Mucosa of rectum (tissue), 2 donors: Measurements from ENCODE around the gene TEAD1.

Source experiments
- H3K27ac ChIP-seq, 2 donors: one replicate each; pipeline ENCODE4 v1.7.0; 2013; ENCODE audit warnings: inconsistent platforms in 2 of 2, low read depth in 2 of 2, low read length in 2 of 2
- H3K27me3 ChIP-seq, 2 donors: one replicate each; pipeline ENCODE4 v1.7.0; 2013; ENCODE audit warnings: low read length in 2 of 2; ENCODE audit not compliant: control insufficient read depth in 2 of 2, insufficient read depth in 2 of 2
- H3K36me3 ChIP-seq, 2 donors: one replicate each; pipeline ENCODE4 v1.7.0; 2013; ENCODE audit warnings: low read length in 2 of 2; ENCODE audit not compliant: control insufficient read depth in 2 of 2, insufficient read depth in 2 of 2
- H3K4me1 ChIP-seq, 2 donors: one replicate each; pipeline ENCODE4 v1.7.0; 2013; ENCODE audit warnings: low read length in 2 of 2, mild to moderate bottlenecking in 1 of 2; ENCODE audit not compliant: control insufficient read depth in 2 of 2, insufficient read depth in 2 of 2
- H3K4me3 ChIP-seq, 2 donors: one replicate each; pipeline ENCODE4 v1.7.0; 2013; ENCODE audit warnings: low read length in 2 of 2
- H3K9ac ChIP-seq, 2 donors: one replicate each; pipeline ENCODE4 v1.7.0; 2013; ENCODE audit warnings: low read length in 2 of 2, low read depth in 1 of 2, mild to moderate bottlenecking in 1 of 2
- H3K9me3 ChIP-seq, 2 donors: one replicate each; pipeline ENCODE4 v1.7.0; 2013; ENCODE audit warnings: low read length in 2 of 2; ENCODE audit not compliant: control insufficient read depth in 2 of 2
- donor health status: healthy.
- donor health status: Normal muscosa, but diverticular disease.

Gene TEAD1

GRCh38 chr11:12684315-12684714 lies 10.1 kb downstream of the TEAD1 start:
- H3K27me3 ChIP-seq: no peaks in the 10 kb centered on the region
- H3K27ac ChIP-seq: peak overlapping the region; percentile 78 to 84
- H3K36me3 ChIP-seq: no peaks in the 10 kb centered on the region
- H3K9ac ChIP-seq: peak overlapping the region in 1 of 2 donors; percentile 0
- H3K9me3 ChIP-seq: no peaks in the 10 kb centered on the region
- H3K4me1 ChIP-seq: peaks cover 20 to 44% of the 10 kb centered on the region in 2 donors
- no peak overlapping the region for H3K4me3 ChIP-seq

DNA sequence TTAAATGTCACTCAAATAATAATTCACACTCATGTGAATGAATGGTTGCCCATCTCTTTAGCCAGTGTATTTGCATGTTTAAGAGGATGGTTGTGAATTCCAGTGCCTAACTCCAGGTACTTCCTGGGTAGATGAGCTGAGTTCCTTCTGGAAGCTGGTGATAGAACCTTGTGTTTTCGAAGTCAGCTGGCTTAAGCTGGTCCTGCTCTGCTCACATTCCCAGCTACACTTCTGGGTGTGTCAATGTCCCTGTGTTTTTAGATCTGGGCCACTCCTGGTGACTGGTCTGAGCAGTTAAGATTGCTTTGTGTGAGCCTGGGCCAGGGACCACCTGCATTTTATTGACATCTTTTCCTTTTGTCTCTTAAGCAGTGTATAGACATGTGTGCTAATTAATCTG lies 10.6 kb downstream of the TEAD1 start:
- H3K4me3 ChIP-seq: no peak overlapping the region
- H3K4me1 ChIP-seq: peaks cover 18 to 42% of the 10 kb centered on the region in 2 donors
- H3K9me3 ChIP-seq: no peaks in the 10 kb centered on the region
- H3K27ac ChIP-seq: peak overlapping the region; percentile 78 to 84
- peak overlapping the region; percentile 40 to 42 for H3K9ac ChIP-seq
- H3K27me3 ChIP-seq: no peaks in the 10 kb centered on the region
- H3K36me3 ChIP-seq: no peaks in the 10 kb centered on the region

GRCh38 chr11:12685229-12685628 lies 11.0 kb downstream of the TEAD1 start:
- peak overlapping the region; percentile 78 to 84 for H3K27ac ChIP-seq
- no peaks in the 10 kb centered on the region for H3K27me3 ChIP-seq
- peaks cover 18 to 39% of the 10 kb centered on the region in 2 donors for H3K4me1 ChIP-seq
- peak overlapping the region; percentile 40 to 42 for H3K9ac ChIP-seq
- H3K4me3 ChIP-seq: no peak overlapping the region
- no peaks in the 10 kb centered on the region for H3K9me3 ChIP-seq
- H3K36me3 ChIP-seq: no peaks in the 10 kb centered on the region

GRCh38 chr11:12686246-12687060 lies 12.2 kb downstream of the TEAD1 start:
- H3K27ac ChIP-seq: peak overlapping the region; percentile 29 to 84
- H3K4me1 ChIP-seq: peaks cover 13 to 33% of the 10 kb centered on the region in 2 donors
- no peaks in the 10 kb centered on the region for H3K36me3 ChIP-seq

GRCh38 chr11:12687216-12687623 lies 13.0 kb downstream of the TEAD1 start:
- H3K9me3 ChIP-seq: no peaks in the 10 kb centered on the region
- peaks cover 16 to 38% of the 10 kb centered on the region in 2 donors for H3K4me1 ChIP-seq
- H3K9ac ChIP-seq: no peak overlapping the region
- no peak overlapping the region for H3K27ac ChIP-seq
- H3K27me3 ChIP-seq: no peaks in the 10 kb centered on the region
- H3K36me3 ChIP-seq: no peaks in the 10 kb centered on the region
- no peak overlapping the region for H3K4me3 ChIP-seq

More at GRCh38 chr11:12686246-12687060, 12.2 kb downstream of the TEAD1 start:
- Histone ChIP-seq H3K9me3 (no peaks in the 10 kb centered on the region), H3K4me3 (no peak overlapping the region), H3K27me3 (no peaks in the 10 kb centered on the region), H3K9ac (peak overlapping the region in 1 of 2 donors; percentile 24)

- peaks cover 19 to 41% of the 10 kb centered on the region in 2 donors for H3K4me1 ChIP-seq
- no peaks in the 10 kb centered on the region for H3K36me3 ChIP-seq
- no peak overlapping the region for H3K4me3 ChIP-seq
- no peak overlapping the region for H3K27ac ChIP-seq
- H3K27me3 ChIP-seq: no peaks in the 10 kb centered on the region
- no peak overlapping the region for H3K9ac ChIP-seq
- no peaks in the 10 kb centered on the region for H3K9me3 ChIP-seq
These were observed 13.5 kb downstream of the TEAD1 start for GRCh38 chr11:12687740-12688139.

DNA sequence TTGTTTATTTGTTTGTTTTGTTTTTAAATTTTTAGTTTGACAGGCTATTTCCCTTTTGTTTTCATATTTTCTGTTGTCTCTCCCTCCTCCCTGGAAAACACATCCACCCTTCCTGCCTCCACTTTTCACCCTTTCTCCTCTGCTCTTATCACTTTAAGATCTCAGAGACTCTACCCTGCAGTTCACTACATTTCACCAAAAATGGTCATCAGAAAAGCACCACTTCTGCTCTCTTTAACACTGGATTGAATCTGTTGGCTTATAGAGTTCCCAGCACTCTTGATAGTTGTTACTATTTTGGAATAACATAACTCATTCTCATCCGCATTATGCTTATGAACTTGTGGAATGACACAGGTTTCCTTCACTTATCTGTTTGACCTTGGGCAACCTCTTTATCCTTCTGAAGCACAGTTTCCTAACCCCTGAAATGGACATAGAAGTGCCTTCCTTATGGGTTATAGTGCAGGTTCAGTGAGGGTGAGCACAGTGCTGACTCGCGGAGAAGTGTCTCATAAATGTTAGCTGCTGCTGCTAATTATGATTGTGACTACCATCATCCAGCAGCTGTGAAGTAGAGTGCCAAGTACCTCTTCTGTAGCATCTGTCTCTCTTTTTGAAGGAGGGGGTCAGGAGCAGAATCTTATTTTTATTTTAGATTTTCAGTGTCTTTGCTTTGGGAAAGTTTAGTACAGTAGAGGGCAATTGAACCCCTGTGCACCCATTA lies 15.0 kb downstream of the TEAD1 start:
- H3K4me3 ChIP-seq: no peak overlapping the region
- peaks cover 27 to 49% of the 10 kb centered on the region in 2 donors for H3K4me1 ChIP-seq
- no peaks in the 10 kb centered on the region for H3K9me3 ChIP-seq
- H3K27me3 ChIP-seq: no peaks in the 10 kb centered on the region
- no peaks in the 10 kb centered on the region for H3K36me3 ChIP-seq
- no peak overlapping the region for H3K27ac ChIP-seq
- no peak overlapping the region for H3K9ac ChIP-seq

GRCh38 chr11:12690663-12691062 lies 16.4 kb downstream of the TEAD1 start:
- Histone ChIP-seq H3K4me1 (peaks cover 29 to 41% of the 10 kb centered on the region in 2 donors), H3K27ac (no peak overlapping the region), H3K9me3 (no peaks in the 10 kb centered on the region), H3K9ac (no peak overlapping the region), H3K27me3 (no peaks in the 10 kb centered on the region), H3K36me3 (no peaks in the 10 kb centered on the region), H3K4me3 (no peak overlapping the region)

DNA sequence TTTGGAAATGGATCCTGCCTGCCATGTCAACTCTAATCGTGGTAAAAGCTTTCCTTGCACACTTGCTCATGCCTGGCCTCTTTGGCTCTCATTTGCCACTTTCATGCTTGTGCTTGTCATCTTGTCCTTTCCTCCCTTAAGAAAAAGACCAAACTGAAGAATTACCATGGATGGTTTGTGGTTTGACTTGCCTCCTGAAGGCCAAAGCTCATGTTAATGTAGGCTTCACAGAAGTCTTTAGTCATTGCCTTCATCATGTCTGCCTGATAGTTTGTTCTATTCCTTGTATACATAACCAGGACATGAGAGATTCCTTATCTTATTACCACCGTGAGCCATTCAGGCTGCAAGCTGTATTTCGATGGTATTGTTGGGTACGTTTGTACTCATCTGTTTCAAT lies 17.3 kb downstream of the TEAD1 start:
- no peaks in the 10 kb centered on the region for H3K9me3 ChIP-seq
- H3K27ac ChIP-seq: no peak overlapping the region
- peaks cover 29 to 37% of the 10 kb centered on the region in 2 donors for H3K4me1 ChIP-seq
- H3K36me3 ChIP-seq: no peaks in the 10 kb centered on the region
- H3K27me3 ChIP-seq: no peaks in the 10 kb centered on the region
- H3K4me3 ChIP-seq: no peak overlapping the region
- H3K9ac ChIP-seq: no peak overlapping the region
